HG02588 (cell line): Measurements from ENCODE around the gene PTPA.
"Not testable (repeated sequence)": the region's sequence is repeated elsewhere in the genome, so short reads cannot be mapped to it uniquely, and the experiment has no call there.

ENCODE experiments used
- ATAC-seq: cut with Tn5 transposase; IDR thresholded peaks from one replicate; pipeline ENCODE4 v1.9.1; 2021; ENCODE audit warnings: mild to moderate bottlenecking, moderate library complexity; ENCODE audit not compliant: unreplicated experiment

The PTPA gene

DNA sequence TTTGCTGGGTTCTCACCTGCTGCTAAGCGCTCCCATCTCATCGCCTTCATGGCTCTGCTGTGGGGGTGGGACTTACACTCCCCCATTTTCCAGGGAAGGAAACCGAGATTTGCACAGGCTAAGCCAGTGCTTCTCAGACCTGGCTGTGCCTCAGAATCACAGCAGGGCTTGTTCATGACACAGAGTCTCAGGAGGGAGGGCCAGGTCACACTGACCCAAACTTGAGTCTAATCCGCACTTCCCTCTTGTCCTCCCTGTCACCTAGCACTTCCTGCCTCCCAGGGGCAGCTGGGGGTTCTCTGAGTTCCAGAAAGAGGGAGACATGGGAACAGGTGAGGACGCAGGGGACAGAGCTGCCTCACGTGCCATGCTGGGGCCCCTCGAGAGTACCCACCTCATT, 82.4 kb downstream of the PTPA start:
- ATAC-seq: no peak

DNA sequence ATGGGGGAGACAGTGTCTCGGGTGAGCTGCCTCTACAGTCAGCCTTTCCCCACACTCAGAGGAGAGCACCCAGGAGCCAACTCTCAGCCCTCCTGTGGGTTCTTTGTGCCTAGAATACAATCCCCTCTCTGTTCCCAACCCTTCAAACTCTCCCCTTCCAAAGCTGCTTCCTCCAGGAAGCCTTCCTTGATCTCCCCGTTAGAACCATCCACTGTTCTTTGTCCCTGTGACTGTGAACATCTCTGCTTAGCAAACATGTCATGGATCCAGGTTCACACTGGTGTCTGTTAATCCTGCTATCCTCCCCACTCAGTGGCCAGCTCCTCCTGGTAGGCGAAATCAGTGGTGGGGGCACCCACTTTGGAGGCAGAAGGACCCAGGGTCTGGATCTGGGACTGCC, 83.0 kb downstream of the PTPA start:
- ATAC-seq: no peak

DNA sequence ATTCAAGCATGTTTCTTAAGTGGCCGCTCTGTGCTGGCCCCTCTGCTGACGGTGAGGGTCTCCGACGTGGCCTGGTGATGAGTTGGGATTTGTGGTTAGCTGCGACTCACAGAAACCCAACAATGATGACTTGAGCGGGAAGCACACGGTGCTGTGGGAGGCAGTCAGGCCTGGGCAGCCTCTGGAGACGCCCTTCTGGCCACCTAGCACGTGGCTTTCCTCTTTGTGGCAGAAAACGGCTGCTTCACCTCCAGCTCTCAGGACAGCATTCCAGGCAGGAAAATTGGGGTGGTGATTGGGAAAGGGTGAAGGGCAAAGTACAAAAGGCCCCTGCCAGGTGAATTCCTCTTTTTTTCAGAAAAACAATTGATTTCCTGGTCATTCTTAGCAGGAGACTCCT, 84.4 kb downstream of the PTPA start:
- ATAC-seq: no peak

DNA sequence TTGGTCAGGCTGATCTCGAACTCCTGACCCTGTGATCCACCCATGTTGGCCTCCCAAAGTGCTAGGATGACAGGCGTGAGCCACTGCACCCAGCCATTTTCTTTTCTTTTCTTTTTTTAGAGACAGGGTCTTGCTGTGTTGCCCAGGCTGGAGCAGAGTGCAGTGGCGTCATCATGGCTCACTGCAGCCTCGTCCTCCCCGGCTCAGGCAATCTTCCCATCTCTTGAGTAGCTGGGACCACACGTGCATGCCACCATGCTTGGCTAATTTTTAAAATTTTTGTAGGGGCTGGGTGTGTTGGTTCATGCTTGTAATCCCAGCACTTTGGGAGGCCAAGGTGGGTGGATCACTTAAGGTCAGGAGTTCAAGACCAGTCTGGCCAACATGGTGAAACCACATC, 85.8 kb downstream of the PTPA start:
- not testable (repeated sequence) for ATAC-seq

DNA sequence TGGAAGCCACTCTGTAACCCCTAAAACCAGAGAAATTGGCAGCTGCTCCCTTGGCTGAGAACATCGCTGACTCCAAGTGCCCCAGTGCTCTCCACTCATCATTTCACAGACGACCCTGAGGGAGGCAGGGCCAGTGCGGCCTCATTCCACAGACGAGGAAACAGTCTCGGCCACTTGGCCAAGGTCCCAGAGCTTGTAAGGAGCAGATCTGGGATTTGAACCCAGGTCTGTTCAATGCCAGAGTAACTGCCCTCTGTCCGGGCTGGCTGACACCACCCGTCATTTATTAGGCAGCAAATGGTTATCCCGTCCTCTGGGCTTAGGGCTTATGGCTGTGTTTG, 86.7 kb downstream of the PTPA start:
- no peak for ATAC-seq
